ENCODE data around the gene KIAA1755.

DNA sequence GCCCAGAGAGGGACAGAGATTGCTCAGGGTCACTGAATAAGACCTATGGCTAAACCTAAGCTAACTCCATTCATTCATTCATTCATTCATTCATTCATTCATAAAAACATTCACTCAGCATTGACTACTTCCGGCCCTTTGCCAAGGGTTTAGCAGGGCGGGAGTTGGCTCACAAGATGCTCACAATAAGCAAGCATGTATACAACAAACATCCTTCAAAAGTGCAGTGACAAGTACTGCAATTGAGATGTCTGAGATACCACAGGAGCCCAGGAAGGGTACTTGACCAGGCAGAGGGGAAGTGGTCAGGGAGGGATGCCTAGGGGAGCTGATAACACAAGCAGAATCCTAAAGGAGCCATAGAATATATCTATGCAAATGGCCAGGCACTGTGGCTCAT is 18.2 kb upstream of the KIAA1755 start:
- TF ChIP-seq, protein P1, sequence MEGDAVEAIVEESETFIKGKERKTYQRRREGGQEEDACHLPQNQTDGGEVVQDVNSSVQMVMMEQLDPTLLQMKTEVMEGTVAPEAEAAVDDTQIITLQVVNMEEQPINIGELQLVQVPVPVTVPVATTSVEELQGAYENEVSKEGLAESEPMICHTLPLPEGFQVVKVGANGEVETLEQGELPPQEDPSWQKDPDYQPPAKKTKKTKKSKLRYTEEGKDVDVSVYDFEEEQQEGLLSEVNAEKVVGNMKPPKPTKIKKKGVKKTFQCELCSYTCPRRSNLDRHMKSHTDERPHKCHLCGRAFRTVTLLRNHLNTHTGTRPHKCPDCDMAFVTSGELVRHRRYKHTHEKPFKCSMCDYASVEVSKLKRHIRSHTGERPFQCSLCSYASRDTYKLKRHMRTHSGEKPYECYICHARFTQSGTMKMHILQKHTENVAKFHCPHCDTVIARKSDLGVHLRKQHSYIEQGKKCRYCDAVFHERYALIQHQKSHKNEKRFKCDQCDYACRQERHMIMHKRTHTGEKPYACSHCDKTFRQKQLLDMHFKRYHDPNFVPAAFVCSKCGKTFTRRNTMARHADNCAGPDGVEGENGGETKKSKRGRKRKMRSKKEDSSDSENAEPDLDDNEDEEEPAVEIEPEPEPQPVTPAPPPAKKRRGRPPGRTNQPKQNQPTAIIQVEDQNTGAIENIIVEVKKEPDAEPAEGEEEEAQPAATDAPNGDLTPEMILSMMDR (conservative IDR thresholded peaks at IDR 0.05; ENCODE audit: low read depth, low read length) = no peak
- TF ChIP-seq EZH2 (IDR thresholded peaks at IDR 0.05; ENCODE audit: borderline replicate concordance, low read depth, low read length, poor library complexity, severe bottlenecking) = no peak
